GM21576 (cell line): ENCODE measurements around the gene GATB.

Experiments used
- ATAC-seq: cut with Tn5 transposase; IDR thresholded peaks from one replicate; pipeline ENCODE4 v1.9.1; 2021; ENCODE audit warnings: mild to moderate bottlenecking, moderate library complexity; ENCODE audit not compliant: unreplicated experiment

Gene GATB

GRCh38 chr4:151700566-151701316 is 60.1 kb downstream of the GATB start:
- ATAC-seq: no peak

DNA sequence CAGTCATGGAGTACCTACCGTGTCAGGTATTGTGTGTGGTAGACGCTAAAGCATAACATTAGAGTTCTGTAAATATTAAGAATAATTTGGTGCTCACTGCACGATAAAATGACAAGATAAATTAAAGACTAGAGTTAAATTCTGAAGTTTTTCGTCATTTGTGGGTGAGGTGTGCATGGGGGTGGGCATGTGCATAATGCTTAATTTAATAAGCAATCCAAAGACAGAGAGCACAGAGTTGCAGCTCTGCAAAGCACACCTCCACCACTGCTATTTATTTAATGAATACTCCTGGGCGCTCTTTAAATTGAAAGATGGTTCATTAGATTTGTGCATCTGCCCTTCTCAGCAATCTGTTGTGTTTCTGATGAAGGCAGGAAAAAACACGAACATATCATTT is 62.6 kb downstream of the GATB start:
- ATAC-seq: no peak

DNA sequence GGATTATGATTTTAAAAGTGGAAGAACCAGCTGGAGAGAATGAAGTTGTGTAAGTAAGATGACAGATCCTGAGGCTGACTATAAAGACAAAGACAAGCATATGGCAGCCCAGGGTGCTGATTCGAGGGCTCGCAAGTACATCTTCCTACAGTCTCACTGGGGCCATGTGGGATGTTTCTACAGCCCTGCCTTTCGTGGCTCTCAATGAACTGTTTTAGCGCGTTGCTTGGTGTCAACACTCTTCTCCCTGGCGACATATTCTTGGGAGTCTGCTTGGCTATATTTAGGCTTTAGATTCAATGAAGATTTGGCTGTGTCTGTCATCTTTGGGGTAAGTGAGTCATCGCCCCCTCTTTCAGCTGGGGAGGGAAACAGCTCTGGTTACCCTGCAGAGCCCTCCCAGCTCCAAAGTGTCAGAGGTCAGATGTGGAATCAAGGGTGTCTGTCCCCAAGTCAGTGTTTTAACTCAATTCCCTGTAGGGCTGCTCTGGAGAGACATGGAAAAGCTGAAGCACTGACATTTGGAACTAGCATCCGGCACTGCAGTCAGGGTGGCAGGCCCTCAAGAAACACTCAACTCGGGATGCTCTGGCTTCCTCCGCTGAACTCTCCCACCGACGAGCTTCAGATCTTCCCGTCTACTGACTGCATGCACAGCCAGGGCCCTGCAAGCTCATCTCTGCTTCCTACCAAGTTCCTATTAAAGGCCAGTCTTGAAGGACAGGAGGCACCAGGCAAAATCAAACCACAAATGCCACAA is 65.7 kb downstream of the GATB start:
- ATAC-seq: no peak

- ATAC-seq: no peak
Measured at GRCh38 chr4:151692821-151693673, 67.8 kb downstream of the GATB start.

DNA sequence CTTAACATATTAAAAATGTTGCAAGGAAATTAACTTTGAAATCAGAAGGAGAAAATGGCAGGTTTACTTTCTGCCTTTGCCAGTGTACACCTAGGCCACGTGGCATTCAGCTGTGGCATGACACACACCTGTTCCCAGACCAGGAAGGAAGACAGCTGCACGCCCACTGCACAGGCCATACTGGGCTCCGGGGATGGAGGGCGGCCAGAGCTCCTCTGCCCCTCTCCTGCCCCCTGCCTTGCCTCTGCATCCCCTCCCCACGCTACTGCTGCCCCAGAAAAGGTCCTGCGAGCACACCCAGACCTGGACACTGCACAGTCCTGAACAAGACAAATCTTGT is 68.4 kb downstream of the GATB start:
- ATAC-seq: no peak

DNA sequence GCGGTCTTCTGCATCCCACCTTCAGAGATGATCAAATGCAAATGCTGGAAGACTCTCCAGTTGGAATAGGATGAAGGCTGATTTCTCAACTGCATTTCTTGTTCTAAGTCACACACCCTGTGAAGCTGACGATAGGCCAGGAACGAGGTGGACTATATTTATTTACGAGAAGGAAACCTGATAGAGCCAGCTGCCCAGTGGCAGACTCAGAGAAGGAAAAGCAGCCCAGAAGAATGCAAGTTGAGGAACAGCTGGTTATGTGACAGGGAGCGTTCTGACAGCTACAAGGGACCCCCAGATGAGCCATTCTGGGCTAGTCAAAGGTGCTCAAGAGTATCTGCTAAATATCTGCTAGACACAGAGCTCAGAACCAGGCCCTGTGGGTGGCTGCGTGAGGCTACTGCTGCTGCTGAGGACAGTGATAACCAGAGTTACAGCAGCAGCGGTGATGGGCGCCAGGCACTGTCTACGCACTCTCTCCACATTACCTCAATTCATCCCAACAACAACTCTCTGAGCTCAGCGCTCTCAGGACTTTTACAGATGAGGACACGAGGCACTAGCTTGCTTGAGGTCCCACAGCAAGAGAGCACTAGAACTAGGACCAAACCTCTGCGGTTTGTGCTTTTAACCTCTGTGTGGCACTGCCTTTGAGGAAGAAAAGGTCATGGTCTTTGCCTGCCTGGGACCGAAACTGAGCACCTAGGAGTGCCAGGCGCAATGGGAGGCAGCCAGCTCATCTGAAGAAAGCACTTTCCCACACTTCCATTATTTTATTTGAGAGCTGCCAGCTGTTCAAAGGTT is 69.0 kb downstream of the GATB start:
- no peak for ATAC-seq

DNA sequence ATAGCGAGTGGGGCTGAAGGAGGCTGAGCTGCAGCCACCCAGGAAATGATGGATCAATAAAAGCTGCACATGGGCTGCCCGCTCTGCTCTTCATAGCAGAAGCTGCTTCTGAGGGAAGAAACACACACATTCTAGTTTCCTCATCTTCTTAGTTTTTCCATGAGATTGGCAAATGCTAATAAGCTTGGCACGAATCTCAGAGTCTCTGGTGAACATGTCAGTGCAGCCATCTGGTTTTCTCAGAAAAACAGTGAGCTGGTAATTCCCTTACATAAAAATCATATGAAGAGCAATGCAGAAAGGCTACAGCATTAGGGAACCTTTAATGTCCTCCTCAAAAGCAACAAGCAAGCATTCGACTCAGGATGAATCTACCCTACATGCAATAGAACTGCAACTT is 69.9 kb downstream of the GATB start:
- no peak for ATAC-seq

GRCh38 chr4:151690164-151690870 is 70.5 kb downstream of the GATB start:
- no peak for ATAC-seq

DNA sequence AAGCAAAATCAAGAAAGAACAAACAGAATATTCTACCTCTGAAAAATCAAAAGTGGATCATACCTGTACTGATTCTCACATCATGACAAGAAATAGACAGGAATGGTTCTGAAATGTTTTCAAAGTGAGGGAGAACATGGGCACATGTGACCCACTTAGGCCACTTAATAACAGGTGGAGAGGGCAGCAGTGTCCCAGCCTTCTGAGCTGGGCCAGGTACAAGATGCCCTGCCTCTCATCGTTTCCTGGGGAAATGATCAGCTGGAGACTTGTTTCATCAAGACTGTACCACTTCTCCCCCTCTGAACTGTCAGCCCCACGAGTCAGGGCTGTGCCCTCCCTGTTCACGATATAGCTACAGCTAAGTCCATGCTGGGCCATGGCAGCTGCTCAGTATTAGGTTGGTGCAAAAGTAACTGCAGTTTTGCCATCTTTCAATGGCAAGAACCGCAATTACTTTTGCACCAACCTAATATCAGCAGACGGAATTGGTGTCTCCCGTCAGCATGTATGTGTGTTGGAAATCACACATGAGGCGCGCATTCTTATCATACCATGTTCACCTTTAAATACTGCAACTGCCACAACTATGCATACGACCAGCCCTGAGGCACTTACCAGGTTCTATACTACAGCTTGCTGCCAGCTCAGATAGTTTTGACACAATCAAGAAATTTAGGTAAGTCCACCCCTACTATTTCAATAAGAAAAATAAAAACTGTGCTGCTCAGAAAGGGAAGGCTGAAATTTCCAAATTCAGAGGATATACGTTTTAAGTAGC is 71.4 kb downstream of the GATB start:
- no peak for ATAC-seq

DNA sequence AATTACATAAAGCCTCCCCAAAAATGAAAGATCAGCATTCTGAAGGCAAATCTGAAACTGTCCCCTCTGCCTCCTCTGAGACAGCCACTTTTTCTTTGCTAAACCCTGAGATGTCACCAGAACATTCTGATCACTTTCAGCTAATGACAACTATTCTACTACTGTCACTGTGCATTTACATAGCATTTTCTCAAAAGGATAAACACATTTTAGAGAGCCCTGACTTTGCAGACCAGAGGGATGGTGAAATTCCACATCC is 72.1 kb downstream of the GATB start:
- no peak for ATAC-seq

GRCh38 chr4:151688003-151688784 is 72.6 kb downstream of the GATB start:
- no peak for ATAC-seq

DNA sequence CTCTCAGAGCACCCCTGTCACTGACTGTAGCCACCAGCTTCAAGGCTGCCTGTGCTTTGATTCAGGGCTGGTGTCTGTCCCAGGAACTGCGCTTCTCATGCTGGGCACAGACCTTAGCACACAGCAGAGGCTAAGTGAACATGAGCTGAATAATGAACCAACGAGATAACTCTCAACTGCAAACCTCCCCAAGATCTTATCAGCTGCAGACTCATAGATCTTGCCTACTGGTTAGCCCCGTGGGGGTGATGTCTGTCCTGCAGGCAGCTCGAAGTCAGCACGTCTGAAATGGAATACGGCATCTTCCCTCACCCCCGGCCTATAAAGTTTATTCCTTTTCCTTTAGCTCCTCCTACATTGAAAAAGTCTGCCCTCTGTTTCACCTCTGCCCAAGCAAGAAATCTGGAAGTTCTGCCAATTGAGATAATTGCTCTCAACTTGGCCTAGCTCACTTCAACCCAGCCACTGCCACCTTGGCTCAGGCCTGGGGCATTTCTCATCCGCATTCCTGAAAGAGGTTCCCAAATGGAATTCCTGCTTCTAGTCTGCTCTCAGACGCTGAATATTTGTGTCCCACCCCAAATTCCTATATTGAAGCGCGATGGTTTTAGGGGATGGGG is 73.7 kb downstream of the GATB start:
- ATAC-seq: no peak

- no peak for ATAC-seq
Measured at GRCh38 chr4:151685303-151685702, 75.5 kb downstream of the GATB start.

DNA sequence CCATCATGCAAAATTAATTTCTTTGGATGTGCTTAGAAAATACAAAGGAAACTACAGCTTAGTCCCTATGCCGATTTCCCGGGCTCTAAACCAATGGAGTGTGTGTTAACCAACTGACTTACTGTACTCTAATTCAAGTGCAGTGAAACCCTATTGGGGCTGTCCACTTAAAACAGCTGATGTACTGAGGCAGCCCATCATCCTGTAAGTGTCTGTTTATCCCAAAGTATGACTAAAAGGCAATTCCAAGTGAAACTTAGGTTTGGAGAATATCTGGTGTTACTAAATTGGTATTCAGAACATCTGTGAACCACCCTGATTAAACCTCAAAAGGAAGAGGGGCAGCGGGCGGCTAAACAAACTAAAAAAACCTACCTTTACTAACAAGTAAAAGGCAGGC is 79.7 kb downstream of the GATB start:
- no peak for ATAC-seq

DNA sequence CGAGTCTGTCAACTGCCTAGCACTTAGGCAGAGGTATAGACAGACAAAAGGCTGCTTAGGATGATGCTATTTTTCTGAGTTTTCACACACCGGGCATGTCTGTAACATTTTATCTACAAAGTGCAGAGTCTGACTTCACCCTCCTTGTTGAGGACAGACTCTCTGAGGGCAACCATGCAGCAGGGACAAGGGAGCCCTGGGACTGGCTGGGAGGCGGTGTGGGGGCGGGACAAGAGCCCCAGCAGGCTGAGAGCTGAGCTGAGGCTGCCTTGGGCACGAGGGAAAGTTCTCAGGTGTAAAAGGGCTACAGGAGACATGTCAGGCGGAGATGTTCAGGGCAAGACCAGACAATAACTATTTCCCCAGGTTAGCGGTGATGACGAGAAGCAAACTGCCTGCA is 81.6 kb downstream of the GATB start:
- ATAC-seq: no peak

DNA sequence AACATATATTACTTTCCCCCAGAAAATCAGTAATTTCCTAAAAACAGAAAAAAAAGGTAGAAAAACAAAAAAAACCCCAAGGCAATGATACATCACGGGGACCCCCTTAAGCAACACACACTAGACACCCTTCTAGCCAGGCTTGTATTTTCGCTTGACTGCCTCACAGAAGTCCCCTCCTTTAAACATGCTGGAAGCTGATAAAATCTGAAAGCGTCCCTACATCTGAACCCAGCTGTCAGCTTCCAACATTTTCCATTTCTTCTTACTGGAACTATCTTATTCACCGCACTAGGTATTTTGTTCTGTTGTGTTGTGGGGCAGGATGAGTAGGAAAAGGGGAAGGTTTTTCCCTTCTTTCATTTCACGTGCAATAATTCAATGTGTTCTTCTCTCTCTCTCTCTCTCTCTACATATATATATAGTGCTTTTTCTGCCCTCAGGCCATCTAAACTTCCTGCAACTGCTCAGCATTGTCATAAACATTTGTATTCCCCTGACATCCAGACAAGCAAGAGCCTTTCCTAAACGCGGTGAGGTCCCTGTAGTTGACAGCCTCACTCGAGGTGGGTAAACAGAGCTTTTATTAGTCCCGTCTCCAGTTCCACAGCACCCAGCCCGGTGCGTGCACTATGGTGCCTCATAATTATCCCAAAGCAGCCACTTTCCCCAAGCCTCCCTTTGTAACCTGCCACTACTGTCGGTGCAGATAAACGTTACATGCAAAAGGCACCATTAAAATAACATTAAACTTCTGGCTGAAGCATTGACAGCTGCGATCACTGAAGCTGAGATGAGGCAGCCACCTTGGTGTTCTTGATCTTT is 82.5 kb downstream of the GATB start:
- ATAC-seq: no peak

DNA sequence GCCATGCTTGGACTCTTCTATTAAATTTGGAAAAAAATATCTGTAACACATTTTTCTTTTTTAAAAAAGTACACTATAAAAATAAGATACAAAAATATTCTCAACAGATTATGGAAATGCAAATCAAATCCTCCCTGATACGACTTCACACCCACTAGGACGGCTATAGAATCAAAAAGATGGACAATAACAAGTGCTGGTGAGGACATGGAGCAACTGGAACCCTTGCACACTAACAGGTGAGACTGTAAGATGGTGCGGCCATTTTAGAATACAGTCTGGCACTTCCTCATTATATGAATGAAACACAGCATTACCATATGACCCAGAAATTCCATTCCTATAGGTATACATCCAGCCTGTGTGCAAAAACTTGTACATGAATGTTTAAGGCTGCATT is 83.6 kb downstream of the GATB start:
- no peak for ATAC-seq

DNA sequence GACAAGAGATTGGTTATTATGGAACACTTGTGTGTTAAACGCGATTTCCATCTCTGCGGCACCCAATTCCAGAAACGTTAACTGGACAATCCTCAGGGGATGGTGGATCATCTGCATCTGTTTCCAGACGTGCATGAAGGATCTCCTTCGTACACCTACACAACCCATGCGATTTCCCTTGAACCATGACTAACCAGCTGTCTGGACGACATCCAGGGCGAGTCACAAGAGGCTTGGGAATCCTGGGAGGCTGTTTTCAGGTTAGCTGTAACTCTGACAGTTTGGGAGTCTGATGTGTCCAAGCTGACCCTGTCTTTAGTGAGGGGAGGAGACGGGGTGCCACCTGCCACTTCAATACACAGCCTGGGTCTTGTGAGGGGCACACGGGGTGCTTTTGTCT is 84.5 kb downstream of the GATB start:
- ATAC-seq: no peak
